Mammary epithelial cell (primary cell): ENCODE results near the gene COL23A1.

Experiments
- CTCF ChIP-seq, 2 donors: IDR thresholded peaks in 1 of 2; conservative IDR thresholded peaks in 1 of 2; 2 replicates each; pipeline ENCODE4 v1.5.1; 2011 to 2012; ENCODE audit warnings: inconsistent platforms in 2 of 2, low read length in 2 of 2, mild to moderate bottlenecking in 2 of 2, control low read depth in 1 of 2, low read depth in 1 of 2; ENCODE audit not compliant: insufficient read depth in 1 of 2; ENCODE audit errors: extremely low read depth in 1 of 2
- EZH2 ChIP-seq: IDR thresholded peaks from 2 replicates; pipeline ENCODE4 v1.6.1; 2012; ENCODE audit warnings: low read length, inconsistent platforms, borderline replicate concordance

GRCh38 chr5:178589180-178590140 lies 733 bp downstream of the COL23A1 start:
- TF ChIP-seq CTCF (conservative IDR thresholded peaks at IDR 0.05 in 1 of 2, IDR thresholded peaks at IDR 0.05 in 1 of 2; ENCODE audit: extremely low read depth in 1 of 2, insufficient read depth in 1 of 2, low read depth in 1 of 2, low read length in 2 of 2) (peak in 1 of 2 donors; percentile 1), EZH2 (no peak)
